OCI-M1 (cell line): Measurements from ENCODE around the gene POLN.
A peak's percentile ranks its signal among the peaks of the same experiment; 100 is the strongest.

ENCODE experiments used
- DNase-seq: peaks from one replicate; lab custom pipeline; 2025; lab: John Stamatoyannopoulos, UW

The POLN gene

DNA sequence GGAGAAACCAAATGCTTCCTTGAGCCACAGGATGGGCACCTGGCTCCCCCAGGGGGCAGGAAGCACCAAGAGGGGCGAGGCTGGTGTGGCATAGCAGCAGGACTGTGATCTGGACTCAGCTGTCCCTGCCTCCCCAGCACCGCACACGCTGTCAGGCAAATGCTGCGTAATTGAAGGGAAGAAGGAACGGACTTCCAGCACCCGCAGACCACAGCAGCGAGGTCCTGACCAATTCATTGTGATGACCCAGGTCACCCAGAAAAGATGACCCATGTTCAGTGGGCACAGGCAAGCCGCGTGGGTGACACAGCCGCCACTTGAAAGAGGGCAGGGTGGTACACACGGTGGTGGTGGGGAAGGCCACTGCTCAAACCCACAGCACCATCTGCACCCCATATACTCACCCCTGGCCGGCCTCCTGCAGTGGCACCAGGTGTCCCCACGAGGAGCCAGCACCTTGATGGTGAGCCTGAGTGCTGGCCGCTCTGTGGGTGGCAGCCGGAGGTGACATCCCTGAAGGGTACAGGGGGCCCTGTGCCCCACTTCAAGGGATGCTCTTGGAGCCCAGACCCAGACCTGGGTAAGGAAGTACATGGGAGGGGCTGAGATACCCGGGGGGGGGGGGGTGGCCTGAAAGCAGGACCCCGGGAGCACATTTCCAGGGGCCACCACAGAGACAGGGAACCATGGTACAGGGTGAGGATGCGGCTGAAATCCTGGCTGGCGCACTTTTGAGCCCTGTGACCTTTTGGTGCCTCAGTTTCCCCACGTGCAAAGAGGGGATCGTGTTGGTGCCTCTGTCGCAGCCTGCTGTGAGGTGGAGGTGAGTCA lies 171.3 kb downstream of the POLN start:
- DNase-seq, result no peak

GRCh38 chr4:2069986-2070385 lies 171.9 kb downstream of the POLN start:
- DNase-seq, result no peak

DNA sequence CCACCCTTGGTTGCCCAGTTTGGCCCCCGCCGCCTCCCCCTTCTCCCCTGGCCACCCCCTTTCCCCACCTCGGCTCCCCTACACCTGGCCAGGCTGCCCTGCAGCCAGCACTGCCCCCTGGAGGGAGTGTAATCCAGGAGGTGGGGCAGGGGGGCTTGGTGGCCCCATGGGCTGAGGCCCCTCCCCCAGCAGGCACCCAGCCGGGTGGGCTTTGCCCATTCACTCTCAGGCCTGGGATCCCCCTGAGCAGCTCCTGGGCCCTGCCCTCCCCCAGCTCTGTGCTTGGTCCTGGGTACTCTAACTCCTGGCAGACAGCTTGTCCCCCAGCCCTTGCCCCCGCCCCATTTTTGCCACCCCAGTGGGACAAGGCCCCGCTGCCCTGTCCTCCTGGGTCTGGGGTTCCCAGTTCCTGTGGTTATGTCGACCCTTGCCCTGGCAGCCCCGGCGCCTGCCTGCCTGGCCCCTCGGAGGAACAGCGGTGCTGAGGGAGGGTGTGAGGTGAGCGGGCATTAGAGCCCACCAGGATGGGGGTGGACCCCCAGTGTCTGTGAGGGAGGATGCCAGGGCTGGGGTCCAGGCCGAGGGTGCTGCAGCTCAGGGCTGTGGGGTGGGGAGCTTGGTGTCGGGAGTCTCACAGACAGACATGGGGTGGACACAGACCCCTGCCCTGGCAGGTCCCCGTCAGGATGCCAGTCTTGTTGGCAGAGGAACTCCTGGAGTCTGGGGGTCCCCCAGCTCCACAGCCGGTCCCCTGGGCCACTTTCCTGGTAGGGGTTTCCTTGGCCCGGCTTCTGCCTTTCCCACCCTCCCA lies 172.6 kb downstream of the POLN start:
- no peak for DNase-seq

DNA sequence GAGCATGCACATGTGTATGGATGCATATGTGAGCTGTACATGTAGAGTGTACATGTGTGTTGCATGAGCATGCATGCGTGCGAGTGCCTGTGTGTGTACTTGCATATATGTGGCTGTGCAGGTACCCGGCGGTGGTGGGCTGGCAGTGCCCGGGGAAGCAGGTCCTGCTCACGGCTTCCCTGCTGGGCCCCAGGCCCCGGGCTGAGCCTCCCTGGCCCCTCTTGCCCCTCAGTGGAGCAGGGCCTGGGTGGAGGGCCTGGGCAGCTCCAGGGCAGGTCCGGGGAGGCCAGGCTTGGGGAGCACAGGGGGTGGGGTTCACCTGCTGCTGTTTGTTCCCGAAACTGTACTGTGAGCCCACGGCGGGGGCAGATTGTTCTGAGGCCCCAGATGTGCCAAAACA lies 173.4 kb downstream of the POLN start:
- no peak for DNase-seq

- DNase-seq, result no peak
Observed at GRCh38 chr4:2068198-2068470, 173.8 kb downstream of the POLN start.

- no peak for DNase-seq
Observed at GRCh38 chr4:2067446-2068197, 174.3 kb downstream of the POLN start.

DNA sequence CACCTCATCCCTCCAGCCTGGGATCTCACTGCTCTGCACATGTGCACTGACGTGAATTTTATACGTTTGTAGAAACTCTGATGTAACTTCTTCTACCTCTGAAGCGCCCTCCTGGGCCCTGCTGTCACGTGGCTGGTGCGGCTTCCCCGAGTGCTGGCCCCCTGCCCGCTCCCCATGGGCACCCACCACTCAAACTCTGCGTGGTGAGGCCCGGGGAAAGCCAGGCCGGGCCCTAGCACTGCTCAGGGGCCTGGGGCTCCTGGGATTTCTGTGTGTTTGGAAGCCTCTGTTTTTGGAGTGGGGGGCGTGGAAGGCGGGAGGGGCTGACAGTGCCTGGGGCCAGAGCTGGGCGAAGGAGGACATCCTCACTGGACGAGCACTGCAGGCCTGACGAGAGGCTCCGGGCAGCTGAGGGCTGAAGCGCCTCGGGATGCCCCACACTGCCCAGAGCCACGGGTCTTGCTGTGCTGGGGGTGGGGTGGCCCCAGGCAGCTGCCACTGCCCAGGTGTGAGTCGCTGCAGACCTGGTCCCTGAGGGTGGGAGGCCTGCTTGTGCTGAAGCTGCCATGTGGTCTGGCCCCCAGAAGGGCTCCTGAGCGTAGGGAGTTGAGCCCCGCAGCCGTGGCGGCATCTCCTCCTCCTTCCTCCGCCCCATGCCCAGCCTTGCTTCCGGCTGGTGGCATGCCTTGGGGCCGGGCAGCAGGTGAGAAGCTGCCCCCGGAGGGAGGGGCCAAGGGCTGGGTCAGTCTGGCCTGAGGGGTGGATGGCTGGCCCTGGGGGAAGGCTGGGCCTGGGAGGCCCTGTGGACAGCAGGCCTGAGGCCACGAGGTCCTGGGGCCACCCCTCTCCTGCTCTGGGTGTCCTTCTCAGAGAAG lies 175.1 kb downstream of the POLN start:
- no peak for DNase-seq

DNA sequence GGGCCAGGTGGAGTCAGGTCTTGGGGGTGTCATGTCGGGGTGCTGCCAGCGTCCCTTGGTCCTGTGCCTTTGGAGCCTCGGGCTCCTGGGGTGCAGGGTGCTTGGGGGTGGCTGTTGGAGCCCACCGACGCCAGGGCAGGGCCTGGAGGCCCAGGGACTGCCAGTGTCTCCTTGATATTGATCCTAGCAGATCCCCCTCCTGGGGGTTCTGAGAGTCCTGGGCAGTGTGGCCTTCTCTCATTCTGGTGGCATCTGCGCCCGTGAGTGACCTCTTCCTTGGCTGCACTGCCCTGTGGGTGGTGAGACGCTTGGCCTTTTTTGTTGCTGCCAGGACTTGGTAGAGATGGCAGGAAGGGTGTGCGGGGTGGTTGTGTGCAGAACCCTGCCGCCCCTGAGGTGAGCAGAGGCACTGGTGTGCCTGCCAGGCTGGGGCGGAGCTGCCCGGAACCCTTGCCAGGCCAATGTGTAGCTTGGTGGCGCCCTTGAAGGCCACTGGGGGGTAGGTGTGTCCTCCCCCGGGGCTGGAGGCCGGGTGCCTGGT lies 175.8 kb downstream of the POLN start:
- DNase-seq, result no peak

DNA sequence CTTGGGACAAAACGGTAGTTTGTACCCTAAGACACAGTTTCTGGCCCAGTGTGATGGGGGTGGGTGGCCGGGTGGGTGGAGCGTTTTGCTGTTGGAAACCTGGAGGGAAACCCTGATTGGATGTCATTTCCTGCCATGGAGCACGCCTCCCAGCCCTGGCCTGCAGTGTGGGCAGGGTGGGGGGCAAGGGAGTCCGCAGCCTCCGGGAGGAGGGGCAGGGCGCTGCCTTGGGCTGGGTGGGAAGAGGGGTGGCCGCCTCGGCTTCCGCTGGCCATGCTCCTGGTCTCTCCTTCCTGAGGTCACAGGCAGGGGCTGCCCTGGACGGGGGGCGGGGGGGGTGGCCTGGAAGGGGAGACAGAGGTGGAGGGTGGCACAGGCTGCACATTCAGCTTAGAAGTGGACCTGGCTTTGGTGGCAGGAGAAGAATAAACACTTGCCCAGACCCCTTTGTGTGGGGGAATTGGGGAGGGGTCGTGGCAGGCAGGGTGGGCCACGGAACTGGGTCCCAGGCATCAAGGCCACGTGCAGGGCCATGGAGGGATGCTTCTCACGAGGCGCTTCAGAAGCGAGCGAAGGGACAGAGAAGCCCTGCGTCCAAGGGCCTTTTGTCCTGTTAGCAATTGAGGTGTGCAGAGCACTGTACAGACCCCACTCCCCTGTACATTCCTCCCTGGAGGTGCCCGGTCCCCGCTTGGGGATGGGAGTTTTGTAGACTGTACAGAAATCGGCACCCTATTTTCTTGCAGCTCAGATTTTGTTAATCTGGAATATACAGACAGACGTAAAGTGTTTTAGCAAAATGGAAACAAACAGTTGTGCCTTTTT lies 176.6 kb downstream of the POLN start:
- DNase-seq, result no peak

DNA sequence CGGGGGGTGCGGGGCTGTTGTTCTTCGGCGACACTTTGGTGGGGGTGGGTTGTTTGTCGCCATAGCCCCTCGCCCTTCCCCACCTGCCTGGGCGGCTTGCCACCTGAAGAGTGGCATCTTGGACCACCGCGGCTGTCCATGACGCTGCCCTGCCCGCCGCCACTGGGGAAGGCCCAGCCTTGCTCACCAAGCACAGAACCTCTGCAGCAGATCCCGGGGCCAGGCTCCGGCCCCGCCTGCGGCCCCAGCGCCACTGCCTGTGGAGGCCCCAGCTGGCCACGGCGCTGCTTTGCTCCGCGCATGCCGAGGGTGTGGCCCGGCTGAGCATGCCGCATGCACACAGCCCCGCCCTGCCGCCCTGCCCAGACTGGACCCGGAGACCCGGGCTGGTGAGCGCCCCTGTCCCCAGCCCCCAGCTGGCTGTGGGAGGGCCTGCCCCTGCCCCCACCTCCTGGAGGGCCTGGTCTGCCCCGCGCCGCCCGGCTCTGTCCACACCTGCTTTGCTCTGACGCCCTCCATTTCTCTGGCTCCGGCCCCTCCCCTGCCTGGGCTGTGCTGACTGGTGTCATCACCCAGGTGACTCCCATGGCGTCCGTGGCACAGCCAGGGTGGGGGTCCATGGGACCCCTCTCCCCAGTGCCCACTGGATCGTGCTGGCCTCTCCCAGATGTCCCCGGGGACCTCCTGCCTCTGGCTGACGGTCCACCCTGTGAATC lies 177.5 kb downstream of the POLN start:
- DNase-seq, result no peak

DNA sequence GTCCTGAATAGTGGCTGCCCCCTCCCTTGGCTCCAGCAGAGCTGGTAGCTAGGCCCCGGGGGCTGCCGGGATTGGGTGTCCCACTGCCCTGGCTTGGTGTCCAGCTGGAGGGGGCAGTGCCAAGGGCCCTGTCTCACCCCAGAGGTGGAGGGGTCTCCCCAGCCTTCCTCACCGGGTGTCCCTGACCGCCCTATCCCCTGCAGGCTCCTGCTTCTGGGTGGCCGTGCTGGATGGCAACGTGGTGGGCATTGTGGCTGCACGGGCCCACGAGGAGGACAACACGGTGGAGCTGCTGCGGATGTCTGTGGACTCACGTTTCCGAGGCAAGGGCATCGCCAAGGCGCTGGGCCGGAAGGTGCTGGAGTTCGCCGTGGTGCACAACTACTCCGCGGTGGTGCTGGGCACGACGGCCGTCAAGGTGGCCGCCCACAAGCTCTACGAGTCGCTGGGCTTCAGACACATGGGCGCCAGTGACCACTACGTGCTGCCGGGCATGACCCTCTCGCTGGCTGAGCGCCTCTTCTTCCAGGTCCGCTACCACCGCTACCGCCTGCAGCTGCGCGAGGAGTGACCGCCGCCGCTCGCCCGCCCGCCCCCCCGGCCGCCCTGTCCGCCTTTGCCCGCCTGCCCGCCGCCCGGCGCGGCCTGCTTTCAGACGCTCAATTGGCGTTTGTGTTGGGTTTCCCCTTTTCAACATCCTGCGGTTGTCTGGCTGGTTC lies 178.2 kb downstream of the POLN start:
- no peak for DNase-seq

DNA sequence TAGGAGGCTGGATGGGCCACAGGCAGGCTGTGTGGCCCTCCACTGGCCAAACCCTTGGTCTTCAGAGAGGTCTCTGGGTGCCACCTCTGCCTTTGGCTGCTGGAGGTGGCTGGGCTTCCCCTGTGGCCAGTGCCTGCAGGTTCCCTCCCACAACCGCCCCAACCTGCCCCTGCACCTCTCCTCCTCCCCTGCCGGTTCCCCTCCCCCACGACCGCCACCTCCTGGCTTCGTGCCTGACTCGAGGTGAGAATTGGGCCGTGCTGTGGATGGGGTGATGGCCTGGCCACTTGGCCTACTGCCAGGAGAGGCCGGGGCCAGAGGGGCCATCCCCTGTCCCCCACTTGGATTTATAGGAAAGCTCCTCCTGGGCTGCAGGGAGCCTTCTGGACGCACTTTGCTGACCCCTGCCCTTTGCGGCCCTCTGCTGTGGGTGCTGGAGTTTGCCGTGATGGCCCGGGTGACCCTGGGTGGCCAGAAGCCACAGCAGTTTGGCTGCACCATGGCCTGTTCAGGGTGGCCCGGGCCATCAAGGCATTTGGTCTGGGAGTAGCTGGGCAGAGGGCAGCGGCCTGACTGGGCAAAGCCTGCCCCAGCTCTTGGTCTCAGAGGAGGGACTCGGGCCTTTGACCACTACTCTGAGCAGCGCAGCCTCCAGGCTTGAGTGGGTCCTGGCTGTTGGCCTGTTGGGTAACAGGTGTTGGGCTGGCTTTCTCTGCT lies 179.0 kb downstream of the POLN start:
- no peak for DNase-seq

DNA sequence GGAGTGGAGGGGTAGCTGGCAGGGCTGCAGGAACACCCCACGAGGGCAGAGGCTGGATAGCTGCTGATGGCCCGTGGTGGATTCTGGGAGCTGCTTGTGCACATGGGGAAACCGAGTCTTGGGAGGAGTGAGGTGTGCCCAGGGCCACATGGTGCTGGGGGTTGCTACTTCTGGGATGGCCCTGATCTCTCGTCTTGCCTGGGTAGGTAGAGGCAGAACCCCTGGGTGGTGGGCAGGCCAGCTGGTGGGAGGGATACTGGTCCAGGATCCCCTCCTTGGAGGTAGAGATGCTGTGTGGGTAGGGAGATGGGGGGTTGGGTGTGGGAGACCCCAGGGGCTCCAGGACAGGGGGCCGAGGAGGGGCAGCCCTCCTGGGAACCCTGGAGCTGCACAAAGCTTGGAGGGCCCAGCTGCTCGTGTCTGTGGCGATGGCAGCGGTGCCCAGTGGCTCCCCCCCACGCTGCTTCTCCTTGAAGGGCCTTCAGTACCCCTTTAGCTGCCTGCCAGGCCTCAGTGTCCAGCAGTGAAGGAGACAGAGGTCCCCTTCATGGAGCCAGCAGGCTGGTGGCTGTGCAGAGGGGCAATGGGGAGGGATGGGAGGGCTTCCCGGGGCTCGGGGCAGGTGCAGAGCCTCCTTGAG lies 179.6 kb downstream of the POLN start:
- no peak for DNase-seq

DNA sequence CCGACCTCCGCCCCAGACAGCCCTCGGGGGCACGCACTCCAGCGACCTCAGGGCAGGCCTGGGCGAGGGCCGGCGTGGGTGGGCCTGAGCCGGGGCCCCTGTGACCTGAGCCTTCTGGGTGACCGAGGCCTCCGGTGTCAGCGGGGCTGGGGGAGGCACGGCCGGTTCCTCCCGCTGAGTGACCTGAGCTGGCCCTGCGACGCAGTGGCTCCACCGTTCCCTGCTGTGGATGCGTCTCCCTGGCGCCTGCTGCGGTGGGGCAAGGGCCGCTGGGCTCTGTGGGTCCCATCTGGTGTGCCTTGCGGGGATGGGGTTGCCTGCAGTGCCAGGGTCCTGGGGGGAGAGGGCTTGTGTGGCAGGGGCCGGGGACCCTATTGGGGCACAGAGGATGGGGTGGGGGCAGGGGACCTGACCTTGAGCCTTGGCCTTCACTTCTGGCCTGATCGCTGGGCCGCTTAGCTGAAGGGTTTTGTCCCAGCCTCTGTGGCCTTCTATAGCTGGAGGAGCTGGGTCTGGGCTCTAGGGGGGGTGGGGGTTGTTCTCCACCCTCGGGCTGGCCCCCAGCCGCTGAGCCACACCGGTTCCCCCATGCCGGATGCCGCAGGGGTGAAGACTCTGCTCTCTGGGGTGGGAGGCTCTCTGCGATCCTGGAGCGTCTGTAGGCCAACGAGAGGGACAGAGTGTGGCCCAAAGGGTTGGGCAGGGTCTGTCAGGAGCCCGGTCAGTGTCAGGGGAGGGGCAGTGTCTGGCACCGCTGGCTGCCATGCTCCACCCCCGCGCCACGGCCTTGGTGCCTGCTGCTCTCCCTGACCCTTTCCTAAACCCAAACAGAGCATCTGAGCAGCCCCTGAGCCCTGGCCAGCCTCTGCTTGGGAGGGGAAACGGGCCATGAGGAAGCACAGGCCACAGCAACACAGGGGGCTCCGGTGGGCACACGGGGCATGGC lies 180.5 kb downstream of the POLN start:
- DNase-seq, result no peak

GRCh38 chr4:2060611-2061185 lies 181.2 kb downstream of the POLN start:
- no peak for DNase-seq

GRCh38 chr4:2059726-2060602 lies 182.0 kb downstream of the POLN start:
- DNase-seq, result peak; percentile 7
